SK-N-SH (cell line): ENCODE data around the gene RANGAP1. TPM values are rescaled to one million over a fixed set of nuclear protein-coding genes. Genes with fewer than 3 reads are reported as not detected.
A peak's percentile ranks its signal among the peaks of the same experiment; 100 is the strongest.

Experiments
- CTCF ChIA-PET: fragments of 300-600, 350-600 bp; formaldehyde crosslinking; extraction: SDS; loops from one replicate; lab custom pipeline; 2021; lab: Yijun Ruan, JAX
- POLR2A ChIA-PET: fragments of 350-600 bp; sonication (Branson Sonifier 250); formaldehyde crosslinking; extraction: SDS; loops from one replicate; lab custom pipeline; 2020; ENCODE audit warnings: antibody characterized with exemption, inconsistent platforms; lab: Yijun Ruan, JAX
- DNase-seq: peaks from one replicate; pipeline ENCODE4 v3.0.0; 2012
- H2AFZ ChIP-seq: fragments of 200-600 bp; sonication (generic); 2 replicates; pipeline ENCODE4 v1.8.1; 2016; ENCODE audit warnings: antibody characterized with exemption, mild to moderate bottlenecking, low read depth
- H3F3A ChIP-seq: fragments of 200-600 bp; sonication (generic); replicated peaks from 2 replicates; pipeline ENCODE3; 2016; ENCODE audit warnings: antibody characterized with exemption, mild to moderate bottlenecking; ENCODE audit not compliant: insufficient read depth
- H3K27ac ChIP-seq, 2 experiments: fragments of 200-500 bp in 1 of 2; fragments of 200-600 bp in 1 of 2; sonication (Bioruptor generic) in 1 of 2; sonication (generic), shearing (Covaris generic) in 1 of 2; 2 replicates each; pipeline versions ENCODE4 v1.5.1 to v1.6.1; 2014 to 2016; ENCODE audit warnings: low read depth in 2 of 2, inconsistent platforms in 1 of 2, low read length in 1 of 2, mild to moderate bottlenecking in 1 of 2, mixed read lengths in 1 of 2
- H3K27me3 ChIP-seq: fragments of 200-600 bp; sonication (generic), shearing (Covaris generic); 2 replicates; pipeline ENCODE4 v1.6.1; 2016; ENCODE audit warnings: mixed run types; ENCODE audit not compliant: insufficient read depth
- H3K36me3 ChIP-seq, 2 experiments: fragments of 200-500 bp in 1 of 2; fragments of 200-600 bp in 1 of 2; sonication (Bioruptor generic) in 1 of 2; sonication (generic) in 1 of 2; replicated peaks in 1 of 2; 2 replicates each; pipeline versions ENCODE3 to v1.5.1; 2014 to 2016; ENCODE audit warnings: low read length in 1 of 2, mild to moderate bottlenecking in 1 of 2; ENCODE audit not compliant: insufficient read depth in 2 of 2, control insufficient read depth in 1 of 2
- H3K4me1 ChIP-seq, 2 experiments: fragments of 200-500 bp in 1 of 2; fragments of 200-600 bp in 1 of 2; sonication (Bioruptor generic) in 1 of 2; sonication (generic), shearing (Covaris generic) in 1 of 2; 2 replicates each; pipeline versions ENCODE4 v1.5.1 to v1.6.1; 2014 to 2016; ENCODE audit warnings: low read depth in 1 of 2, low read length in 1 of 2, mixed run types in 1 of 2; ENCODE audit not compliant: insufficient read depth in 2 of 2, control insufficient read depth in 1 of 2
- H3K4me2 ChIP-seq: fragments of 200-600 bp; sonication (generic), shearing (Covaris generic); 2 replicates; pipeline ENCODE4 v1.6.1; 2017; ENCODE audit warnings: mixed run types
- H3K4me3 ChIP-seq, 2 experiments: fragments of 200-500 bp in 1 of 2; fragments of 200-600 bp in 1 of 2; sonication (Bioruptor generic) in 1 of 2; sonication (generic), shearing (Covaris generic) in 1 of 2; 2 replicates each; pipeline versions ENCODE4 v1.5.1 to v1.8.1; 2014 to 2016; ENCODE audit warnings: low read depth in 2 of 2, inconsistent platforms in 1 of 2, low read length in 1 of 2, mild to moderate bottlenecking in 1 of 2, mixed read lengths in 1 of 2, moderate library complexity in 1 of 2
- H3K79me2 ChIP-seq: fragments of 200-600 bp; sonication (generic); 2 replicates; pipeline ENCODE4 v1.8.1; 2017; ENCODE audit warnings: mild to moderate bottlenecking; ENCODE audit not compliant: insufficient read depth
- H3K9ac ChIP-seq: fragments of 200-600 bp; sonication (generic); 2 replicates; pipeline ENCODE4 v1.6.1; 2017; ENCODE audit warnings: mixed run types
- H3K9me2 ChIP-seq: fragments of 200-600 bp; sonication (generic); 2 replicates; pipeline ENCODE4 v1.6.1; 2017; ENCODE audit warnings: mixed run types
- H3K9me3 ChIP-seq: fragments of 200-600 bp; sonication (generic); 2 replicates; pipeline ENCODE4 v1.6.1; 2017; ENCODE audit warnings: mixed run types, mild to moderate bottlenecking, moderate library complexity
- H4K20me1 ChIP-seq: fragments of 200-600 bp; sonication (generic); 2 replicates; pipeline ENCODE4 v1.6.1; 2017; ENCODE audit warnings: mild to moderate bottlenecking, mixed run types; ENCODE audit not compliant: insufficient read depth
- FOXM1 ChIP-seq: IDR thresholded peaks from 2 replicates; pipeline ENCODE4 v1.4.0; 2012; ENCODE audit warnings: low read depth, mild to moderate bottlenecking
- GATA2 ChIP-seq: sonication (generic); formaldehyde crosslinking; IDR thresholded peaks from 2 replicates; pipeline ENCODE4 v1.5.0; 2020; ENCODE audit warnings: mild to moderate bottlenecking, missing genetic modification reagents
- JUND ChIP-seq: IDR thresholded peaks from 2 replicates; pipeline ENCODE4 v1.4.0; 2012
- MXI1 ChIP-seq: IDR thresholded peaks from 2 replicates; pipeline ENCODE4 v1.6.1; 2012; ENCODE audit warnings: mild to moderate bottlenecking, low read depth, low read length, improper control_type of control experiment
- NFIC ChIP-seq: IDR thresholded peaks from 2 replicates; pipeline ENCODE4 v1.4.0; 2012; ENCODE audit warnings: borderline replicate concordance
- NRF1 ChIP-seq: IDR thresholded peaks from 2 replicates; pipeline ENCODE4 v1.6.1; 2012; ENCODE audit warnings: low read depth, mild to moderate bottlenecking, low read length
- POLR2AphosphoS5 ChIP-seq: IDR thresholded peaks from 2 replicates; pipeline ENCODE4 v1.6.1; 2012; ENCODE audit warnings: low read depth, low read length
- RAD21 ChIP-seq: IDR thresholded peaks from 2 replicates; pipeline ENCODE4 v1.6.1; 2012; ENCODE audit warnings: mild to moderate bottlenecking, low read length
- RFX5 ChIP-seq: IDR thresholded peaks from 2 replicates; pipeline ENCODE4 v1.6.1; 2012; ENCODE audit warnings: mild to moderate bottlenecking, improper control_type of control experiment, low read length
- RXRA ChIP-seq: IDR thresholded peaks from 2 replicates; pipeline ENCODE4 v1.4.0; 2012; ENCODE audit warnings: low read depth, mild to moderate bottlenecking, borderline replicate concordance
- SIN3A ChIP-seq: IDR thresholded peaks from 2 replicates; pipeline ENCODE4 v1.6.1; 2012; ENCODE audit warnings: low read depth, mild to moderate bottlenecking, low read length, moderate library complexity, borderline replicate concordance
- YY1 ChIP-seq: IDR thresholded peaks from 2 replicates; pipeline ENCODE4 v1.4.0; 2012; ENCODE audit warnings: low read depth, mild to moderate bottlenecking
- WGBS: methylation state at CpG from one replicate; pipeline ENCODE4 v1.1.6; 2017; ENCODE audit warnings: low lambda C conversion rate; 5-methylcytosine and 5-hydroxymethylcytosine counted together
- polyA plus RNA-seq, 3 experiments: library from polyadenylated mRNA; depleted of rRNA; stranded (reverse); fragments of >200 nt; gene quantifications; 2 replicates each; pipeline ENCODE4 v1.2.3, GENCODE V29; 2012
- TF ChIP-seq, protein P1 (sequence below): IDR thresholded peaks from 2 replicates; pipeline ENCODE4 v1.6.1; 2012; ENCODE audit warnings: mild to moderate bottlenecking, low read depth, low read length, moderate library complexity
- TF ChIP-seq, protein P2 (sequence below): IDR thresholded peaks from 2 replicates; pipeline ENCODE4; 2012
- TF ChIP-seq, protein P3 (sequence below): fragments of 150-350 bp; IDR thresholded peaks from 2 replicates; pipeline ENCODE4 v1.6.1; 2017; ENCODE audit warnings: antibody characterized with exemption, low read length, low read depth, borderline replicate concordance
- TF ChIP-seq, protein P4 (sequence below): IDR thresholded peaks from 2 replicates; pipeline ENCODE4 v1.4.0; 2012; ENCODE audit warnings: low read depth, borderline replicate concordance
- TF ChIP-seq, protein P5 (sequence below): fragments of 200-600 bp; sonication (generic); IDR thresholded peaks from 2 replicates; pipeline ENCODE4 v1.6.1; 2017; ENCODE audit warnings: antibody characterized with exemption, mild to moderate bottlenecking, moderate library complexity
- TF ChIP-seq, protein P6 (sequence below): fragments of 150-350 bp; IDR thresholded peaks from 2 replicates; pipeline ENCODE4 v1.6.1; 2016; ENCODE audit warnings: mild to moderate bottlenecking, low read depth, low read length

RANGAP1 gene, protein sequence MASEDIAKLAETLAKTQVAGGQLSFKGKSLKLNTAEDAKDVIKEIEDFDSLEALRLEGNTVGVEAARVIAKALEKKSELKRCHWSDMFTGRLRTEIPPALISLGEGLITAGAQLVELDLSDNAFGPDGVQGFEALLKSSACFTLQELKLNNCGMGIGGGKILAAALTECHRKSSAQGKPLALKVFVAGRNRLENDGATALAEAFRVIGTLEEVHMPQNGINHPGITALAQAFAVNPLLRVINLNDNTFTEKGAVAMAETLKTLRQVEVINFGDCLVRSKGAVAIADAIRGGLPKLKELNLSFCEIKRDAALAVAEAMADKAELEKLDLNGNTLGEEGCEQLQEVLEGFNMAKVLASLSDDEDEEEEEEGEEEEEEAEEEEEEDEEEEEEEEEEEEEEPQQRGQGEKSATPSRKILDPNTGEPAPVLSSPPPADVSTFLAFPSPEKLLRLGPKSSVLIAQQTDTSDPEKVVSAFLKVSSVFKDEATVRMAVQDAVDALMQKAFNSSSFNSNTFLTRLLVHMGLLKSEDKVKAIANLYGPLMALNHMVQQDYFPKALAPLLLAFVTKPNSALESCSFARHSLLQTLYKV
- polyA plus RNA-seq (2012; rRNA removed): 65.8 and 67.1 TPM in 2 replicates
- polyA plus RNA-seq (2012; cell fraction: cytosol; rRNA removed): 31.3 and 43.2 TPM in 2 replicates
- polyA plus RNA-seq (2012; cell fraction: nucleus; rRNA removed): 106 and 141 TPM in 2 replicates

DNA sequence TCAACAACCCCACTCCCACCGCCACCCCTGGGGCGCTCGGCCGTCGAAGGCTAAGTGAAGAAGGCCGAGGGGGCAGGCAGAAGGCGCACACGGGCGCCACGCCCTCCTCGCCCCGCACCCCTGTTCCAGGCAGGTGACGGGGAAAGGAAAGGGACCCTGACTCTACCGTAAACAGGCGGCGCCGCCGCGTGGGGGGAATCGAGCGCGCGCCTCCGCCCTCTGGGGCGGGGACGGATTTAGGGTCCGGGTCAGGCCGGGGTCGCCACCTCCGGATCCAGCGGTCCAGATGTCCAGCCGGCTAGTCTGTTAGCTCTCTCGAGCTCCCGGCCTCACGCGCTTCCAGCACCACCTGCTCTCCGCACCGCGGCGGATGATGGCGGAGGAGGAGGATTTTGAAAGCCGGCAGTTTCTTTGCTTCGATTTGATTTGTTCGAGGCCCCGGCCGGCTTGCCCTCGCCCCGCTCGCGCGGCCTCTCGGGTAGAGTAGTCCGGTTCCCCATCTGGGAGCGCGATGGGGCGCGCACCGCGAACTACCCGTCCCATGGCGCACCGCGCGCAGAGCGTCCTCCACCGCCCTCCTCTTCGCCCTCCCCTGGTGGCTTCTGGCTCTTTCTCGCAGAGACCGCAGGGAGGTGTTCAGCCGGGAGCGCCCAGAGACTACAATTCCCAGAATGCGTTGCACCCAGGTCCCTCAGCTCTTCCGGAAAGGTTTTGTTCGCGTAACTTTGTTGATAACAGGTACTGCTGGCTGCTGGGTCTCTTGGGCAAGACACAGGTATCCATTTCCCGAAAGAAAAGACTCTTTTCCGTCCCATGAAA, at the start of gene RANGAP1:
RANGAP1 (minus strand) TSS at position 368 of the 819 bp plus-strand sequence. CDS start 5,143 bp downstream, outside the sequence.
- ChIA-PET CTCF (no interaction called here), POLR2A (interaction anchor here (1.2 to 1.4 kb wide), 3 partner anchors 15 to 160 kb away, joined by 3 to 8 read pairs (median 4); partner anchors contain the start of genes TOB2 and ZC3H7B)
- H3K27me3 ChIP-seq: no peaks in the 10 kb centered on the region
- peak within 1 kb of the TSS; percentile 63 to 70 for H3K4me3 ChIP-seq
- H3K4me2 ChIP-seq: peak within 1 kb of the TSS; percentile 87
- no peaks in the 10 kb centered on the region for H4K20me1 ChIP-seq
- H3K9me2 ChIP-seq: no peaks in the 10 kb centered on the region
- 0% methylated on average over 19 of the region's 77 CpGs for WGBS
- H2AFZ ChIP-seq: peak within 1 kb of the TSS; percentile 83
- peak within 1 kb of the TSS; percentile 85 for H3K9ac ChIP-seq
- DNase-seq: peak; percentile 89
- peaks cover 3 to 6% of the 10 kb centered on the region in 2 experiments for H3K36me3 ChIP-seq
- H3K4me1 ChIP-seq: peaks cover 4 to 5% of the 10 kb centered on the region in 2 experiments; a peak in 2 of 4 replicates
- peaks cover 18% of the 10 kb centered on the region for H3F3A ChIP-seq
- no peaks in the 10 kb centered on the region for H3K9me3 ChIP-seq
- peaks cover 46% of the 10 kb centered on the region for H3K79me2 ChIP-seq
- H3K27ac ChIP-seq: peak within 1 kb of the TSS; percentile 86 to 91
- no peak for TF ChIP-seq RAD21
- TF ChIP-seq, protein P1, sequence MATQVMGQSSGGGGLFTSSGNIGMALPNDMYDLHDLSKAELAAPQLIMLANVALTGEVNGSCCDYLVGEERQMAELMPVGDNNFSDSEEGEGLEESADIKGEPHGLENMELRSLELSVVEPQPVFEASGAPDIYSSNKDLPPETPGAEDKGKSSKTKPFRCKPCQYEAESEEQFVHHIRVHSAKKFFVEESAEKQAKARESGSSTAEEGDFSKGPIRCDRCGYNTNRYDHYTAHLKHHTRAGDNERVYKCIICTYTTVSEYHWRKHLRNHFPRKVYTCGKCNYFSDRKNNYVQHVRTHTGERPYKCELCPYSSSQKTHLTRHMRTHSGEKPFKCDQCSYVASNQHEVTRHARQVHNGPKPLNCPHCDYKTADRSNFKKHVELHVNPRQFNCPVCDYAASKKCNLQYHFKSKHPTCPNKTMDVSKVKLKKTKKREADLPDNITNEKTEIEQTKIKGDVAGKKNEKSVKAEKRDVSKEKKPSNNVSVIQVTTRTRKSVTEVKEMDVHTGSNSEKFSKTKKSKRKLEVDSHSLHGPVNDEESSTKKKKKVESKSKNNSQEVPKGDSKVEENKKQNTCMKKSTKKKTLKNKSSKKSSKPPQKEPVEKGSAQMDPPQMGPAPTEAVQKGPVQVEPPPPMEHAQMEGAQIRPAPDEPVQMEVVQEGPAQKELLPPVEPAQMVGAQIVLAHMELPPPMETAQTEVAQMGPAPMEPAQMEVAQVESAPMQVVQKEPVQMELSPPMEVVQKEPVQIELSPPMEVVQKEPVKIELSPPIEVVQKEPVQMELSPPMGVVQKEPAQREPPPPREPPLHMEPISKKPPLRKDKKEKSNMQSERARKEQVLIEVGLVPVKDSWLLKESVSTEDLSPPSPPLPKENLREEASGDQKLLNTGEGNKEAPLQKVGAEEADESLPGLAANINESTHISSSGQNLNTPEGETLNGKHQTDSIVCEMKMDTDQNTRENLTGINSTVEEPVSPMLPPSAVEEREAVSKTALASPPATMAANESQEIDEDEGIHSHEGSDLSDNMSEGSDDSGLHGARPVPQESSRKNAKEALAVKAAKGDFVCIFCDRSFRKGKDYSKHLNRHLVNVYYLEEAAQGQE: no peak
- TF ChIP-seq, protein P2, sequence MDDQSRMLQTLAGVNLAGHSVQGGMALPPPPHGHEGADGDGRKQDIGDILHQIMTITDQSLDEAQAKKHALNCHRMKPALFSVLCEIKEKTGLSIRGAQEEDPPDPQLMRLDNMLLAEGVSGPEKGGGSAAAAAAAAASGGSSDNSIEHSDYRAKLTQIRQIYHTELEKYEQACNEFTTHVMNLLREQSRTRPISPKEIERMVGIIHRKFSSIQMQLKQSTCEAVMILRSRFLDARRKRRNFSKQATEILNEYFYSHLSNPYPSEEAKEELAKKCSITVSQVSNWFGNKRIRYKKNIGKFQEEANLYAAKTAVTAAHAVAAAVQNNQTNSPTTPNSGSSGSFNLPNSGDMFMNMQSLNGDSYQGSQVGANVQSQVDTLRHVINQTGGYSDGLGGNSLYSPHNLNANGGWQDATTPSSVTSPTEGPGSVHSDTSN: no peak
- TF ChIP-seq SIN3A: no peak
- TF ChIP-seq, protein P3, sequence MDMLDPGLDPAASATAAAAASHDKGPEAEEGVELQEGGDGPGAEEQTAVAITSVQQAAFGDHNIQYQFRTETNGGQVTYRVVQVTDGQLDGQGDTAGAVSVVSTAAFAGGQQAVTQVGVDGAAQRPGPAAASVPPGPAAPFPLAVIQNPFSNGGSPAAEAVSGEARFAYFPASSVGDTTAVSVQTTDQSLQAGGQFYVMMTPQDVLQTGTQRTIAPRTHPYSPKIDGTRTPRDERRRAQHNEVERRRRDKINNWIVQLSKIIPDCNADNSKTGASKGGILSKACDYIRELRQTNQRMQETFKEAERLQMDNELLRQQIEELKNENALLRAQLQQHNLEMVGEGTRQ: no peak
- TF ChIP-seq NFIC: no peak
- TF ChIP-seq, protein P4, sequence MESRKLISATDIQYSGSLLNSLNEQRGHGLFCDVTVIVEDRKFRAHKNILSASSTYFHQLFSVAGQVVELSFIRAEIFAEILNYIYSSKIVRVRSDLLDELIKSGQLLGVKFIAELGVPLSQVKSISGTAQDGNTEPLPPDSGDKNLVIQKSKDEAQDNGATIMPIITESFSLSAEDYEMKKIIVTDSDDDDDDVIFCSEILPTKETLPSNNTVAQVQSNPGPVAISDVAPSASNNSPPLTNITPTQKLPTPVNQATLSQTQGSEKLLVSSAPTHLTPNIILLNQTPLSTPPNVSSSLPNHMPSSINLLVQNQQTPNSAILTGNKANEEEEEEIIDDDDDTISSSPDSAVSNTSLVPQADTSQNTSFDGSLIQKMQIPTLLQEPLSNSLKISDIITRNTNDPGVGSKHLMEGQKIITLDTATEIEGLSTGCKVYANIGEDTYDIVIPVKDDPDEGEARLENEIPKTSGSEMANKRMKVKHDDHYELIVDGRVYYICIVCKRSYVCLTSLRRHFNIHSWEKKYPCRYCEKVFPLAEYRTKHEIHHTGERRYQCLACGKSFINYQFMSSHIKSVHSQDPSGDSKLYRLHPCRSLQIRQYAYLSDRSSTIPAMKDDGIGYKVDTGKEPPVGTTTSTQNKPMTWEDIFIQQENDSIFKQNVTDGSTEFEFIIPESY: 0 out of 2 replicates have a peak, but pooled peaks have one; percentile 25
- TF ChIP-seq MXI1: peak; percentile 84
- peak; percentile 64; the same call in 1 of the 2 replicates for TF ChIP-seq YY1
- TF ChIP-seq, protein P5, sequence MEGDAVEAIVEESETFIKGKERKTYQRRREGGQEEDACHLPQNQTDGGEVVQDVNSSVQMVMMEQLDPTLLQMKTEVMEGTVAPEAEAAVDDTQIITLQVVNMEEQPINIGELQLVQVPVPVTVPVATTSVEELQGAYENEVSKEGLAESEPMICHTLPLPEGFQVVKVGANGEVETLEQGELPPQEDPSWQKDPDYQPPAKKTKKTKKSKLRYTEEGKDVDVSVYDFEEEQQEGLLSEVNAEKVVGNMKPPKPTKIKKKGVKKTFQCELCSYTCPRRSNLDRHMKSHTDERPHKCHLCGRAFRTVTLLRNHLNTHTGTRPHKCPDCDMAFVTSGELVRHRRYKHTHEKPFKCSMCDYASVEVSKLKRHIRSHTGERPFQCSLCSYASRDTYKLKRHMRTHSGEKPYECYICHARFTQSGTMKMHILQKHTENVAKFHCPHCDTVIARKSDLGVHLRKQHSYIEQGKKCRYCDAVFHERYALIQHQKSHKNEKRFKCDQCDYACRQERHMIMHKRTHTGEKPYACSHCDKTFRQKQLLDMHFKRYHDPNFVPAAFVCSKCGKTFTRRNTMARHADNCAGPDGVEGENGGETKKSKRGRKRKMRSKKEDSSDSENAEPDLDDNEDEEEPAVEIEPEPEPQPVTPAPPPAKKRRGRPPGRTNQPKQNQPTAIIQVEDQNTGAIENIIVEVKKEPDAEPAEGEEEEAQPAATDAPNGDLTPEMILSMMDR: no peak
- TF ChIP-seq, protein P6, sequence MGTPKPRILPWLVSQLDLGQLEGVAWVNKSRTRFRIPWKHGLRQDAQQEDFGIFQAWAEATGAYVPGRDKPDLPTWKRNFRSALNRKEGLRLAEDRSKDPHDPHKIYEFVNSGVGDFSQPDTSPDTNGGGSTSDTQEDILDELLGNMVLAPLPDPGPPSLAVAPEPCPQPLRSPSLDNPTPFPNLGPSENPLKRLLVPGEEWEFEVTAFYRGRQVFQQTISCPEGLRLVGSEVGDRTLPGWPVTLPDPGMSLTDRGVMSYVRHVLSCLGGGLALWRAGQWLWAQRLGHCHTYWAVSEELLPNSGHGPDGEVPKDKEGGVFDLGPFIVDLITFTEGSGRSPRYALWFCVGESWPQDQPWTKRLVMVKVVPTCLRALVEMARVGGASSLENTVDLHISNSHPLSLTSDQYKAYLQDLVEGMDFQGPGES: no peak
- no peak for TF ChIP-seq FOXM1
- TF ChIP-seq NRF1: no peak
- TF ChIP-seq RXRA: no peak
- TF ChIP-seq POLR2AphosphoS5: peak; percentile 20; the same call in 1 of the 2 replicates
- TF ChIP-seq JUND: no peak
- no peak for TF ChIP-seq GATA2 (CRISPR knock-in tag)
- no peak for TF ChIP-seq RFX5
